Thoracic aorta (tissue), 2 donors: ENCODE results near the gene SEMA4D. TPM values are rescaled to one million over a fixed set of nuclear protein-coding genes. Genes with fewer than 3 reads are reported as not detected.

Source experiments
- ATAC-seq: fragments of 150-250 bp; one replicate; pipeline ENCODE4 v1.8.0; 2017; ENCODE audit warnings: low read depth; ENCODE audit not compliant: insufficient number of reproducible peaks, low FRiP score
- DNase-seq: peaks from one replicate; pipeline ENCODE4 v3.0.0-alpha.2; 2020; ENCODE audit warnings: low spot score
- H3K27ac ChIP-seq, 2 donors: fragments of 200-600 bp; sonication (generic); 1 replicate in 1 of 2; 2 replicates in 1 of 2; pipeline ENCODE4 v1.5.1; 2016; ENCODE audit warnings: mild to moderate bottlenecking in 2 of 2, moderate library complexity in 2 of 2
- H3K27me3 ChIP-seq: fragments of 200-600 bp; sonication (generic); replicated peaks from 2 replicates; pipeline ENCODE4 v1.6.0; 2016; ENCODE audit warnings: mild to moderate bottlenecking; ENCODE audit not compliant: insufficient read depth
- H3K36me3 ChIP-seq: fragments of 200-600 bp; sonication (generic); one replicate; pipeline ENCODE4 v1.5.1; 2016
- H3K4me1 ChIP-seq, 2 donors: fragments of 200-600 bp; sonication (generic); 1 replicate in 1 of 2; 2 replicates in 1 of 2; pipeline versions ENCODE4 v1.5.1 to v1.6.0; 2016; ENCODE audit warnings: low read depth in 2 of 2, mild to moderate bottlenecking in 1 of 2; ENCODE audit not compliant: control insufficient read depth in 1 of 2
- H3K4me3 ChIP-seq: fragments of 200-600 bp; sonication (generic); 2 replicates; pipeline ENCODE4 v1.5.1; 2016; ENCODE audit warnings: mild to moderate bottlenecking
- H3K9me3 ChIP-seq: fragments of 200-600 bp; sonication (generic); 2 replicates; pipeline ENCODE4 v1.5.1; 2016
- total RNA-seq, 2 donors: library from RNA; depleted of rRNA; stranded (reverse); fragments of >200 nt; gene quantifications; one replicate each; pipeline versions ENCODE4 v1.1.0 to v1.2.3, GENCODE V29; 2016
- TF ChIP-seq, protein P1 (sequence below): fragments of 200-600 bp; sonication (generic); IDR thresholded peaks from one replicate; pipeline ENCODE4 v1.5.1; 2019; ENCODE audit warnings: antibody characterized with exemption

The SEMA4D gene
- total RNA-seq, 2 donors from 2014 or later: 16.9 to 20.2 TPM

DNA sequence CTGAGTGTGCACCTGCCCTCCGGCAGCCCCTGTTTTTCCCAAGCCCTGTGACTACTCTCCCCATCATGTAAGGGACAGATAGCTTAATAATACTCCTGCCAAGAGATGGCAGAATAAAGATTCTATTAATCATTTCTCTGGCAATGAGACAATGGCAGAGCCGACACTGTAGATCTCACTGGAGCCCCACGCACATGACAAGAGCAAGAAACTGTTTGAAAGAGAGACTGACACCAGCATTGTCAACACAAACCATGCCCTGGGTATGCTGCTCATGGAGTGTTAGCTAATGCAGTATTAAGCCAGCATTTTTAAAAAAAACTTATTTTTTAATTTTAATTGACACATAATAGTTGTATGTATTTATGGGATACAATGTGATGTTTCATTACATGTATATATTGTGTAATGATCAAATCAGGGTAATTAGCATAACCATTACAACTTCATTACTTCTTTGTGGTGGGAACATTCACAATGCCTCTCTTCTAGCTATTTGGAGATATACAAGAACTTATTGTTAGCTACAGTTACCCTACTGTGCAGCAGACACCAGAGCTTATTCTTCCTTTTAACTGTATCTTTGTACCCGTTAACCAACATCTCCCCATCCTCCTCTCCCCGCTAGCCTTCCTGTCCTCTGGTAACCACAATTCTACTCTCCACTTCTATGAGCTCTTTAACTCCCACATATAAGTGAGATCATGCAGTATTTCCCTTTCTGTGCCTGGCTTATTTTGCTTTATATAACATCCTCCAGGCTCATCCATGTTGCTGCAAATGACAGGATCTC is 31.5 kb upstream of the SEMA4D start:
- no peak overlapping the region for H3K4me3 ChIP-seq
- H3K9me3 ChIP-seq: no peaks in the 10 kb centered on the region
- DNase-seq (no peak), ATAC-seq (no peak)
- H3K4me1 ChIP-seq: no peaks in the 10 kb centered on the region
- H3K36me3 ChIP-seq: no peaks in the 10 kb centered on the region
- no peaks in the 10 kb centered on the region for H3K27me3 ChIP-seq
- TF ChIP-seq, protein P1, sequence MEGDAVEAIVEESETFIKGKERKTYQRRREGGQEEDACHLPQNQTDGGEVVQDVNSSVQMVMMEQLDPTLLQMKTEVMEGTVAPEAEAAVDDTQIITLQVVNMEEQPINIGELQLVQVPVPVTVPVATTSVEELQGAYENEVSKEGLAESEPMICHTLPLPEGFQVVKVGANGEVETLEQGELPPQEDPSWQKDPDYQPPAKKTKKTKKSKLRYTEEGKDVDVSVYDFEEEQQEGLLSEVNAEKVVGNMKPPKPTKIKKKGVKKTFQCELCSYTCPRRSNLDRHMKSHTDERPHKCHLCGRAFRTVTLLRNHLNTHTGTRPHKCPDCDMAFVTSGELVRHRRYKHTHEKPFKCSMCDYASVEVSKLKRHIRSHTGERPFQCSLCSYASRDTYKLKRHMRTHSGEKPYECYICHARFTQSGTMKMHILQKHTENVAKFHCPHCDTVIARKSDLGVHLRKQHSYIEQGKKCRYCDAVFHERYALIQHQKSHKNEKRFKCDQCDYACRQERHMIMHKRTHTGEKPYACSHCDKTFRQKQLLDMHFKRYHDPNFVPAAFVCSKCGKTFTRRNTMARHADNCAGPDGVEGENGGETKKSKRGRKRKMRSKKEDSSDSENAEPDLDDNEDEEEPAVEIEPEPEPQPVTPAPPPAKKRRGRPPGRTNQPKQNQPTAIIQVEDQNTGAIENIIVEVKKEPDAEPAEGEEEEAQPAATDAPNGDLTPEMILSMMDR: no peak
- H3K27ac ChIP-seq: no peak overlapping the region

DNA sequence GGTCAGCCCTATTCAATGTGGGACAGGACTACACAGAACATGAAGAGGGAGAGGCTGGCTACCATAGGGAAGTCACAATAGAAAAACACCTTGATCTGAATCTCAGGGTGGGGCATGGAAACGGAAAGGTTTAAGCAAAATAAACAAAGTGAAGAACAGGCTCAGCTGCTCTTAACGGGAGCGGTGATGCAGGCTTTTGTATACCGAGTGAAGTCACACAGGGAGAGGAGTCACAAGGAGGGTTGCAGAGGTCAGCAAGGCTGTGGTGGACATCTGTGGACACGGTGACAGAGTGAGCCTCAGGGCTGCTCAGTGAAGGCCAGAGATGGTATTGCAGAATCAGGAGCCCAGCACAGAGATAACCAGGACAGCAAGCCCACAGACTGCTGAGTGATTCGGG is 30.6 kb upstream of the SEMA4D start:
- H3K27me3 ChIP-seq: no peaks in the 10 kb centered on the region
- no peak for DNase-seq
- no peak overlapping the region for H3K4me3 ChIP-seq
- no peak overlapping the region for H3K27ac ChIP-seq
- no peaks in the 10 kb centered on the region for H3K9me3 ChIP-seq
- TF ChIP-seq, protein P1: no peak
- H3K4me1 ChIP-seq: no peaks in the 10 kb centered on the region
- H3K36me3 ChIP-seq: no peaks in the 10 kb centered on the region
- ATAC-seq: no peak

- no peaks in the 10 kb centered on the region for H3K9me3 ChIP-seq
- no peaks in the 10 kb centered on the region for H3K27me3 ChIP-seq
- no peak overlapping the region for H3K27ac ChIP-seq
- H3K4me1 ChIP-seq: no peaks in the 10 kb centered on the region
- ATAC-seq (no peak), DNase-seq (no peak)
- no peak overlapping the region for H3K4me3 ChIP-seq
- no peaks in the 10 kb centered on the region for H3K36me3 ChIP-seq
- TF ChIP-seq, protein P1: no peak
Measured at GRCh38 chr9:89528131-89528530, 30.2 kb upstream of the SEMA4D start.

- H3K27ac ChIP-seq: no peak overlapping the region
- ATAC-seq (no peak), DNase-seq (no peak)
Measured at GRCh38 chr9:89527084-89527483, 29.2 kb upstream of the SEMA4D start.

GRCh38 chr9:89526667-89527066 is 28.8 kb upstream of the SEMA4D start:
- Histone ChIP-seq H3K27ac (no peak overlapping the region), H3K4me3 (no peak overlapping the region), H3K27me3 (no peaks in the 10 kb centered on the region), H3K9me3 (no peaks in the 10 kb centered on the region), H3K4me1 (no peaks in the 10 kb centered on the region), H3K36me3 (no peaks in the 10 kb centered on the region)
- ATAC-seq (no peak), DNase-seq (no peak)
- TF ChIP-seq, protein P1: no peak

More at GRCh38 chr9:89527084-89527483, 29.2 kb upstream of the SEMA4D start:
- Histone ChIP-seq H3K9me3 (no peaks in the 10 kb centered on the region), H3K4me3 (no peak overlapping the region), H3K36me3 (no peaks in the 10 kb centered on the region), H3K27me3 (no peaks in the 10 kb centered on the region), H3K4me1 (no peaks in the 10 kb centered on the region)
- TF ChIP-seq, protein P1: no peak
